ENCODE data around the gene PKNOX1.
"Not testable (repeated sequence)": the region's sequence is repeated elsewhere in the genome, so short reads cannot be mapped to it uniquely, and the experiment has no call there.

PKNOX1 gene

GRCh38 chr21:43062955-43063664, 88.7 kb downstream of the PKNOX1 start:
- DNase-seq, result not testable (repeated sequence)

- DNase-seq, result not testable (repeated sequence)
These were observed 90.0 kb downstream of the PKNOX1 start for GRCh38 chr21:43064265-43064917.

GRCh38 chr21:43065991-43066390, 91.6 kb downstream of the PKNOX1 start:
- not testable (repeated sequence) for DNase-seq

- not testable (repeated sequence) for DNase-seq
These were observed 92.3 kb downstream of the PKNOX1 start for GRCh38 chr21:43066690-43067089.

DNA sequence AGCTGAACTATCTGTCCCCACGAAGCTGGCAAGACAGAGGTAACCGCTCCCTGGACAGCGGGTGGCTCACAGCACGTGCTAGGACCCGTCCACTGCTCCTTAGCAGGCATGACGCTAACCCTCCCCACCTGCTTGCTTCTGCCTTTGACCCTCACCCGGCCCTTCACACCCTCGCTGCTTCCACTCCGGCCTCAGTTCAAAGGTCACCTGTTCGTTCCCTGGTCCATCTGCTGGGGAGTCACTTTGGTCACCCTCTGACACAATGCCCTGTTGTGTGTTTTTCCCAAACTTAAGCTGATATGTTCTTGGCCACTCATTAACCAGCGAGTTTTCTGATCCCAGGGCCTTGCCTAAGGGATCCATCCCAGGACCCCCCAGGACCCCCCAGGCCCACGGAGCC, 93.7 kb downstream of the PKNOX1 start:
- not testable (repeated sequence) for DNase-seq

GRCh38 chr21:43069682-43070081, 95.3 kb downstream of the PKNOX1 start:
- DNase-seq, result not testable (repeated sequence)

- DNase-seq, result not testable (repeated sequence)
These were observed 98.4 kb downstream of the PKNOX1 start for GRCh38 chr21:43072742-43073141.

DNA sequence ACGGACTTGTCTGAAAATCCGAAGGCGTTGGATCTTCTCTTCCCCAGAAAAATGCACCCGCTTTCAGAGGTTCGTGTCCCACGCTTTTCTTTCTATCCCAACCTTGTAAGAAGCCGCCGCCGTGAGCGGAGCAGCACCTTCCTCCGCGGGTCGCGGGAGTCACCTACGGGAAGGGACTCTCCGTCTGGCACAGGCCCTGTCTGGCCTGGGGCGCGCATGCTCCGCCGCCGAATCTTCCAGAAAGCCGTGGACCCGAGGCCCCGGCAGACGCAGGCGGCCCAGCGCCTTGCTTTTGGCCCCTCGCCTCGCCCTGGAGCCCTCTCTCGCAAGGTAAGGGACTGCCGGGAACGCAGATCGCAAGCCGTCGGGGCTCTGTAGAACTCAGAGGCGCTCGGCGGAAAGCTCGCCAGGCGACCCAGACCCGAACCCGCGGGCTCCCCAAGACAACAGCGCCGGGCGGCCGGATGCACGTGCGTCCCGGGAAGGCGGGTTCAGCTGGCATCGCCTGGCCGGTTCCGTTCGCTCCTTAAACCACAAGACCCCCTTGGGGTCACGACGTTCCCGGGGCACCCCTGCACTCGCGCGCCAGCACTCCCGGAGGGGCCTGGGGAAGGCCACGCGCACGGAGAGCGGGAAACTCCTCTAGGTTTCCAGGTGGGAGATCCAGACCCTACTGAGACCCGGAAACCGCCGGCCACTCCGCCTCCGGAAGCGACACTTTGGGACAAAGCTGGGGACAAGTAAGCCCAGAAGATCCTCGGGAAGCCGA, 100.2 kb downstream of the PKNOX1 start:
- not testable (repeated sequence) for DNase-seq

DNA sequence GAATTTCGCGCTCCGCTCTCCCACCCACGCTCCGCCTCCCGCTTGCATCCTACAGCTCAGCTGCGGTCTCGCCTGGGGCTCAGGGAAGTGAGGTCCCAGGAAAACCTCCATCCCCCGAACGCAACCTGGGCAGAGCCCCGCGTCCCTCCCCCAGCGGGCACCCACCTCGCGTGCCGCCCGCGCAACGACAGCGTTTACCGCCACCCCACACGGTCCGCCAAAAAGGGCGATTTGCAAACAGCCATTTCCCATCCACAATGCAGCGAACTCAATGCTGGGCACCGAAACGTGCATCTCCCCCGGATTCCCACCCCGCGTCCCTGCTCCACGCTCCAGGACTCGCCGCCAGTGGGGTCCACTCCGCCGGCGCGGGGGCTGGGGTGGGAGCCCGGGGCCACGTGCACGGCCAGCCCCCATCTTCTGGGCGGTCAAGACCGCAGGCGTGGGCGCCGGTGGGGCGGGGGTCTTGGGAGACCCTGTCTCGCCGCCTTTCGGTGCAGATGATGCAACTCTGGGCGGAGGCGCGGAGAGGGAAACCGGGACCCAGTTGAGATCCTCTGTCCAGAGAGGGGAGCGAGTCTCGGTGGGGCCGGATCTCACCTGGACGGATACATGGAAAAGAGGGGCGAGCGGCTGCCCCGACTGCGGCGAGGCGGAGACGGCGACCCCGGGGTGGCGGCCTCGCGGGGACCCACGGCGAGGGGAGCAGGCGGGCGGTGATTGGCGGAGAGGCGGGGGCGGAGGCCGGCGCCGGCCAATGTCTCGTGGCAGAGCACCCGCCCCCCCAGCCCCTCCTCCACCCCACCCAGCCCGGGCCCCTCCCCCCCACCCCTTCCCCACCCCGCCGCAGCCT, 101.0 kb downstream of the PKNOX1 start, which contains the start of gene CBS:
Gene CBS, minus strand, starts transcription at position 666 of the 853 bp plus-strand sequence. CDS start 3,642 bp downstream, outside the sequence.
- not testable (repeated sequence) for DNase-seq

DNA sequence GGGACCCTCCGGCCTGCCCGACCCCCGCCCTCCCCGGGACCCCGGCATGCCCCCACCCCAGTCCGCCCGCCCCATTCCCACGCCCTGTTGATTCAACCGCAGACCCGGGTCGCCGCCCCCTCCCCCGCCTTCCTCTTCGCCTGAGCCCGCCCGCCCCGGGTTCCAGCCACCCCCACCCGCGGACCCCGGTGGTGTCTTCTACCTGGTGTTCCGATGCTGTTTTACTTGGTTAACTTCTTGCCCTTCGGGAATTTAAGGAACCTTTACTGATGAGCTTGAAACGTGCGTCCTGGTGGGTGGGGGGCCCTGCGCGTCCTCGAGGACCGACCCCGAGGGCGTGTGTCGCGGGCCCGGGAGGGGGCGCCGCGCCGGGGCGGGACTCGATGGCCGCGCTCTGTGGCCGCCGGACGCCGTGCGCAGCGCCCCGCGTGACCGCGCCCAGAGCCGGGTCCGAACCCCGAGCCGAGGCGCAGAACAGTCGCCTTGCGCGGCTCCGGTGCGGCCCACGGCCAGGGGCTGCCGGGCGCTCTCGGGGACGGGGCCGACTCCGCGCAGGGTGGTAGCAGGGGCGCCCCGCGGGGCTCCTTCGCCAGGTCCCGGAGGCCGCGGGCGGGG, 101.8 kb downstream of the PKNOX1 start:
- DNase-seq, result not testable (repeated sequence)

DNA sequence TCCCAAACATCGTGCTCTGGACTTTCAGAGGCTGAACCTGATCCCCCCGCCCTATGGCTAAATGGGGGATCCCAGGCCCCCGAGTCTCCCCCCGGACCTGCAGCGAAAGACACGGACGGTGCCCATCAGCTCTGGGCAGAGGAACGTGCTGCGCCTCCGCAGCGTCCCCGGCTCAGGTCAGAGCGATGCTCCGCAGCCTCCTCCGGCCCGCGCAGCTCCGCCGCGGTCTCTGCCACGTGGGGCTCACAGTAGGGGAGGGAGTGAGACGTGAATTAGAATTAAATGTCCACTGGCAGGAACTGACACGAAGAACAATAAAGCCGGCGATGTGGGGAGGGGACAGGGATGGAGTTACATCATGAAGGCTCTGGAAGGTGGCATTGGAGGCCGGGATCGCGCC, 102.3 kb downstream of the PKNOX1 start:
- DNase-seq, result not testable (repeated sequence)

DNA sequence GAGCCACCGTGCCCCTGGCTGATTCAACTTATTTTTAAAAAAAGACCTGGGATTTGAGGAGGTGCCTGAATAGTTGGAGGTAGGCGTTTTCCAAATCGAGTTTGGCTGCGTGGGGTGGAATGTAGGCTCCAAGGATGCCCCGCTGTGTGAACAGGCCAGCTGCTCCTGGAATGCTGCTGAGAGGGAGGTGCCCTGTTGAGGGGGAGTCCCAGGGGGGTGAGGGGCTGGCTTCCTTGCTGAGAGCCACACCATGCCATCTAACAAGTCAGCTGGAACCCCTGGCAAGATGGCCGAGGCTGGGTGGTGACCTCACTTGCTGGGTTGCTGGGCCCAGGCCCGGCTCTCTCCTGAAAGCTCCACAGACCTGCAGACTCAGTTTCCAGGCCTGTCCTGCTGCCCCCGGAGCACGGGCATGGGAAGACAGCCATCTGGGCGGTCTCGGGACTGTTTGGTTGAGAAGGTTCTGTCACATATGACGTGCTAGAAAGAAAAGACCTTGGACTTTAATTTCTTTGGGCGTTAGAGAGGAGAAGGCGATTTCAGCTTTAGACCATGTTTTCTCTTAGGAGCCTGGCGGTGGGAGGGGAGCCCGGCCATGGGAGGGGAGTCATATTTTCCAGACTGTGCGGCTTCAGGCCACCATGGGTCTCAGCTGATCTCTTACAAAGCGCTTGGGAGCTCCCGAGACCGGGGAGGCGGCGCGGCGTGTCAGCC, 108.4 kb downstream of the PKNOX1 start:
- DNase-seq, result not testable (repeated sequence)
